ENCODE data around the gene MT1E.

Gene MT1E

GRCh38 chr16:56607109-56607618 lies 18.4 kb upstream of the MT1E start:
- Histone ChIP-seq H3K36me3 (ENCODE audit: control insufficient read depth, insufficient read depth, low read length) (no peaks in the 10 kb centered on the region), H3K9me3 (ENCODE audit: control insufficient read depth, low read length) (no peaks in the 10 kb centered on the region), H3K27me3 (replicated peaks; ENCODE audit: control insufficient read depth, insufficient read depth, low read length, poor library complexity, severe bottlenecking) (no peaks in the 10 kb centered on the region), H3K4me3 (ENCODE audit: insufficient read depth, low read depth, low read length, poor library complexity, severe bottlenecking) (no peak overlapping the region), H3K27ac (ENCODE audit: insufficient read depth, low read length, poor library complexity, severe bottlenecking) (peak overlapping the region; percentile 5), H3K4me1 (ENCODE audit: control insufficient read depth, insufficient read depth, low read length, poor library complexity, severe bottlenecking) (peaks cover 36% of the 10 kb centered on the region)
- no peak for DNase-seq

- Histone ChIP-seq H3K4me1 (ENCODE audit: control insufficient read depth, insufficient read depth, low read length, poor library complexity, severe bottlenecking) (peaks cover 36% of the 10 kb centered on the region), H3K9me3 (ENCODE audit: control insufficient read depth, low read length) (no peaks in the 10 kb centered on the region), H3K36me3 (ENCODE audit: control insufficient read depth, insufficient read depth, low read length) (no peaks in the 10 kb centered on the region), H3K27ac (ENCODE audit: insufficient read depth, low read length, poor library complexity, severe bottlenecking) (no peak overlapping the region), H3K4me3 (ENCODE audit: insufficient read depth, low read depth, low read length, poor library complexity, severe bottlenecking) (peak overlapping the region; percentile 72), H3K27me3 (replicated peaks; ENCODE audit: control insufficient read depth, insufficient read depth, low read length, poor library complexity, severe bottlenecking) (no peaks in the 10 kb centered on the region)
- no peak for DNase-seq
Observed at GRCh38 chr16:56607675-56608042, 17.9 kb upstream of the MT1E start.

- Histone ChIP-seq H3K4me3 (ENCODE audit: insufficient read depth, low read depth, low read length, poor library complexity, severe bottlenecking) (peak within 1 kb of the TSS; percentile 72), H3K27ac (ENCODE audit: insufficient read depth, low read length, poor library complexity, severe bottlenecking) (peak within 1 kb of the TSS; percentile 82), H3K9me3 (ENCODE audit: control insufficient read depth, low read length) (no peaks in the 10 kb centered on the region), H3K4me1 (ENCODE audit: control insufficient read depth, insufficient read depth, low read length, poor library complexity, severe bottlenecking) (peaks cover 36% of the 10 kb centered on the region), H3K27me3 (replicated peaks; ENCODE audit: control insufficient read depth, insufficient read depth, low read length, poor library complexity, severe bottlenecking) (no peaks in the 10 kb centered on the region), H3K36me3 (ENCODE audit: control insufficient read depth, insufficient read depth, low read length) (no peaks in the 10 kb centered on the region)
- DNase-seq = peak; percentile 70 to 78 (median 77)
Observed at GRCh38 chr16:56608043-56608875, 17.3 kb upstream of the MT1E start, which contains the start of gene MT2A. TSS of gene MT2A (plus strand) at chr16:56608584. CDS start at chr16:56608656, 72 bp downstream.

GRCh38 chr16:56608876-56609462 lies 16.6 kb upstream of the MT1E start:
- Histone ChIP-seq H3K4me3 (ENCODE audit: insufficient read depth, low read depth, low read length, poor library complexity, severe bottlenecking) (peak overlapping the region; percentile 72), H3K36me3 (ENCODE audit: control insufficient read depth, insufficient read depth, low read length) (no peaks in the 10 kb centered on the region), H3K9me3 (ENCODE audit: control insufficient read depth, low read length) (no peaks in the 10 kb centered on the region), H3K27ac (ENCODE audit: insufficient read depth, low read length, poor library complexity, severe bottlenecking) (peak overlapping the region; percentile 82), H3K4me1 (ENCODE audit: control insufficient read depth, insufficient read depth, low read length, poor library complexity, severe bottlenecking) (peaks cover 36% of the 10 kb centered on the region), H3K27me3 (replicated peaks; ENCODE audit: control insufficient read depth, insufficient read depth, low read length, poor library complexity, severe bottlenecking) (no peaks in the 10 kb centered on the region)
- DNase-seq = no peak

- H3K4me3 ChIP-seq (ENCODE audit: insufficient read depth, low read depth, low read length, poor library complexity, severe bottlenecking) = peak overlapping the region; percentile 72
- peak; percentile 33 to 62 (median 46) for DNase-seq
- H3K9me3 ChIP-seq (ENCODE audit: control insufficient read depth, low read length) = no peaks in the 10 kb centered on the region
- H3K27me3 ChIP-seq (replicated peaks; ENCODE audit: control insufficient read depth, insufficient read depth, low read length, poor library complexity, severe bottlenecking) = no peaks in the 10 kb centered on the region
- H3K27ac ChIP-seq (ENCODE audit: insufficient read depth, low read length, poor library complexity, severe bottlenecking) = peak overlapping the region; percentile 82
- peaks cover 36% of the 10 kb centered on the region for H3K4me1 ChIP-seq (ENCODE audit: control insufficient read depth, insufficient read depth, low read length, poor library complexity, severe bottlenecking)
- no peaks in the 10 kb centered on the region for H3K36me3 ChIP-seq (ENCODE audit: control insufficient read depth, insufficient read depth, low read length)
Observed at GRCh38 chr16:56609463-56609921, 16.1 kb upstream of the MT1E start.

GRCh38 chr16:56610017-56610608 lies 15.5 kb upstream of the MT1E start:
- Histone ChIP-seq H3K4me3 (ENCODE audit: insufficient read depth, low read depth, low read length, poor library complexity, severe bottlenecking) (peak overlapping the region; percentile 72), H3K9me3 (ENCODE audit: control insufficient read depth, low read length) (no peaks in the 10 kb centered on the region), H3K27me3 (replicated peaks; ENCODE audit: control insufficient read depth, insufficient read depth, low read length, poor library complexity, severe bottlenecking) (no peaks in the 10 kb centered on the region), H3K36me3 (ENCODE audit: control insufficient read depth, insufficient read depth, low read length) (no peaks in the 10 kb centered on the region), H3K4me1 (ENCODE audit: control insufficient read depth, insufficient read depth, low read length, poor library complexity, severe bottlenecking) (peaks cover 36% of the 10 kb centered on the region), H3K27ac (ENCODE audit: insufficient read depth, low read length, poor library complexity, severe bottlenecking) (peak overlapping the region; percentile 82)
- DNase-seq = peak; percentile 42 to 63 (median 47)

GRCh38 chr16:56610609-56611111 lies 14.9 kb upstream of the MT1E start:
- no peaks in the 10 kb centered on the region for H3K36me3 ChIP-seq (ENCODE audit: control insufficient read depth, insufficient read depth, low read length)
- peaks cover 36% of the 10 kb centered on the region for H3K4me1 ChIP-seq (ENCODE audit: control insufficient read depth, insufficient read depth, low read length, poor library complexity, severe bottlenecking)
- DNase-seq = no peak
- H3K27me3 ChIP-seq (replicated peaks; ENCODE audit: control insufficient read depth, insufficient read depth, low read length, poor library complexity, severe bottlenecking) = no peaks in the 10 kb centered on the region
- peak overlapping the region; percentile 82 for H3K27ac ChIP-seq (ENCODE audit: insufficient read depth, low read length, poor library complexity, severe bottlenecking)
- no peaks in the 10 kb centered on the region for H3K9me3 ChIP-seq (ENCODE audit: control insufficient read depth, low read length)
- H3K4me3 ChIP-seq (ENCODE audit: insufficient read depth, low read depth, low read length, poor library complexity, severe bottlenecking) = peak overlapping the region; percentile 72

- no peaks in the 10 kb centered on the region for H3K27me3 ChIP-seq (replicated peaks; ENCODE audit: control insufficient read depth, insufficient read depth, low read length, poor library complexity, severe bottlenecking)
- H3K4me3 ChIP-seq (ENCODE audit: insufficient read depth, low read depth, low read length, poor library complexity, severe bottlenecking) = no peak overlapping the region
- H3K27ac ChIP-seq (ENCODE audit: insufficient read depth, low read length, poor library complexity, severe bottlenecking) = peak overlapping the region; percentile 10
- no peaks in the 10 kb centered on the region for H3K36me3 ChIP-seq (ENCODE audit: control insufficient read depth, insufficient read depth, low read length)
- no peaks in the 10 kb centered on the region for H3K9me3 ChIP-seq (ENCODE audit: control insufficient read depth, low read length)
- H3K4me1 ChIP-seq (ENCODE audit: control insufficient read depth, insufficient read depth, low read length, poor library complexity, severe bottlenecking) = peaks cover 36% of the 10 kb centered on the region
- no peak for DNase-seq
Observed at GRCh38 chr16:56611281-56611833, 14.2 kb upstream of the MT1E start.

GRCh38 chr16:56613706-56614105 lies 11.9 kb upstream of the MT1E start:
- no peak overlapping the region for H3K4me3 ChIP-seq (ENCODE audit: insufficient read depth, low read depth, low read length, poor library complexity, severe bottlenecking)
- no peak overlapping the region for H3K27ac ChIP-seq (ENCODE audit: insufficient read depth, low read length, poor library complexity, severe bottlenecking)
- DNase-seq = no peak
- no peaks in the 10 kb centered on the region for H3K36me3 ChIP-seq (ENCODE audit: control insufficient read depth, insufficient read depth, low read length)
- peaks cover 26% of the 10 kb centered on the region for H3K4me1 ChIP-seq (ENCODE audit: control insufficient read depth, insufficient read depth, low read length, poor library complexity, severe bottlenecking)
- no peaks in the 10 kb centered on the region for H3K27me3 ChIP-seq (replicated peaks; ENCODE audit: control insufficient read depth, insufficient read depth, low read length, poor library complexity, severe bottlenecking)
- no peaks in the 10 kb centered on the region for H3K9me3 ChIP-seq (ENCODE audit: control insufficient read depth, low read length)
